DOHH2 (cell line): ENCODE results near the gene LINC00305.

Experiments used
- H3F3A ChIP-seq: fragments of 200-600 bp; sonication (generic), shearing (Covaris generic); 2 replicates; pipeline ENCODE4 v1.6.0; 2016; ENCODE audit warnings: antibody characterized with exemption, mild to moderate bottlenecking; ENCODE audit not compliant: control insufficient read depth, insufficient read depth
- H3K27ac ChIP-seq: fragments of 200-600 bp; sonication (generic); 2 replicates; pipeline ENCODE4 v1.5.1; 2014; ENCODE audit warnings: low read depth, mild to moderate bottlenecking, low read length, moderate library complexity
- H3K27me3 ChIP-seq: fragments of 200-600 bp; sonication (generic); 2 replicates; pipeline ENCODE4 v1.6.1; 2014; ENCODE audit warnings: mild to moderate bottlenecking, low read length, mixed read lengths; ENCODE audit not compliant: control insufficient read depth
- H3K36me3 ChIP-seq: fragments of 200-600 bp; sonication (generic); 2 replicates; pipeline ENCODE4 v1.6.1; 2014; ENCODE audit warnings: mild to moderate bottlenecking, low read length, moderate library complexity, mixed read lengths; ENCODE audit not compliant: control insufficient read depth
- H3K4me1 ChIP-seq: fragments of 200-600 bp; sonication (generic); 2 replicates; pipeline ENCODE4 v1.6.1; 2014; ENCODE audit warnings: mild to moderate bottlenecking, low read length, mixed read lengths; ENCODE audit not compliant: control insufficient read depth
- H3K4me2 ChIP-seq: fragments of 200-600 bp; sonication (generic); 2 replicates; pipeline ENCODE4 v1.6.0; 2014; ENCODE audit warnings: mild to moderate bottlenecking, low read length, moderate library complexity
- H3K4me3 ChIP-seq: fragments of 200-600 bp; sonication (generic); 2 replicates; pipeline ENCODE4 v1.5.1; 2014; ENCODE audit warnings: mild to moderate bottlenecking, low read length, mixed read lengths
- H3K79me2 ChIP-seq: fragments of 200-600 bp; sonication (generic); 2 replicates; pipeline ENCODE4 v1.6.1; 2014; ENCODE audit warnings: mild to moderate bottlenecking, low read length, mixed read lengths; ENCODE audit not compliant: control insufficient read depth
- H3K9me2 ChIP-seq: fragments of 200-600 bp; sonication (generic); replicated peaks from 2 replicates; pipeline ENCODE4 v1.6.1; 2014; ENCODE audit warnings: mild to moderate bottlenecking, low read length, mixed read lengths; ENCODE audit not compliant: control insufficient read depth
- H3K9me3 ChIP-seq: fragments of 200-600 bp; sonication (generic); 2 replicates; pipeline ENCODE4 v1.6.1; 2014; ENCODE audit warnings: antibody characterized with exemption, low read length, mixed read lengths; ENCODE audit not compliant: control insufficient read depth, insufficient read depth
- H4K20me1 ChIP-seq: fragments of 200-600 bp; sonication (generic); 2 replicates; pipeline ENCODE4 v1.6.0; 2014; ENCODE audit warnings: low read depth, mild to moderate bottlenecking, antibody characterized with exemption, low read length, moderate library complexity; ENCODE audit not compliant: control insufficient read depth, insufficient read depth
- EZH2phosphoT487 ChIP-seq: fragments of 200-600 bp; sonication (generic); IDR thresholded peaks from 2 replicates; pipeline ENCODE4 v1.6.1; 2017; ENCODE audit warnings: borderline replicate concordance, mild to moderate bottlenecking, antibody characterized with exemption, low read length, moderate library complexity, mixed read lengths
- TF ChIP-seq, protein P1 (sequence below): fragments of 200-600 bp; sonication (generic); IDR thresholded peaks from one replicate; pipeline ENCODE4 v1.5.1; 2014; ENCODE audit warnings: antibody characterized with exemption, mild to moderate bottlenecking, low read depth, low read length; ENCODE audit not compliant: poor library complexity, severe bottlenecking

The LINC00305 gene

DNA sequence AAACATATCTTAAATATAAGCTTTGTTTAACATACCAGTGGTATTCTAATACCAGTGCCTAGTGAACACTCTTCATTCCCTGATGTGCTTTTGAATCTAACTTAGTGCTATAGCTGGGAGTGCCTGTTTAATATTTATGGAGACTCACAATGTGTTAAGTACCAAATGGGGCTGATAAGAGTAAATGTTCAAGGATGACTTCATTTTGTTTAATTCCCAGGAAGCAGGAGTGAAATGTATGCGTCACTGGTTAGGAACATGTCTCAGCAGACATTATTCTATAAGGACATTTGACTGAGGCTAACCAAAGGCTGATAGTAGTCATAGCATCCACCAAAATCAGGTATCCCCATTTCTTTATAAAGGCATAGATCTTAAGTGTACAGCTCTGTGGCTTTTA is 31.7 kb upstream of the LINC00305 start:
- Histone ChIP-seq H3K4me1 (no peaks in the 10 kb centered on the region), H3K9me2 (no peaks in the 10 kb centered on the region), H3K79me2 (no peaks in the 10 kb centered on the region), H3K36me3 (no peaks in the 10 kb centered on the region), H3F3A (no peaks in the 10 kb centered on the region), H3K27me3 (no peaks in the 10 kb centered on the region), H3K27ac (no peak overlapping the region), H3K9me3 (no peaks in the 10 kb centered on the region), H4K20me1 (no peaks in the 10 kb centered on the region), H3K4me2 (no peak overlapping the region), H3K4me3 (no peak overlapping the region)
- no peak for TF ChIP-seq EZH2phosphoT487
- TF ChIP-seq, protein P1, sequence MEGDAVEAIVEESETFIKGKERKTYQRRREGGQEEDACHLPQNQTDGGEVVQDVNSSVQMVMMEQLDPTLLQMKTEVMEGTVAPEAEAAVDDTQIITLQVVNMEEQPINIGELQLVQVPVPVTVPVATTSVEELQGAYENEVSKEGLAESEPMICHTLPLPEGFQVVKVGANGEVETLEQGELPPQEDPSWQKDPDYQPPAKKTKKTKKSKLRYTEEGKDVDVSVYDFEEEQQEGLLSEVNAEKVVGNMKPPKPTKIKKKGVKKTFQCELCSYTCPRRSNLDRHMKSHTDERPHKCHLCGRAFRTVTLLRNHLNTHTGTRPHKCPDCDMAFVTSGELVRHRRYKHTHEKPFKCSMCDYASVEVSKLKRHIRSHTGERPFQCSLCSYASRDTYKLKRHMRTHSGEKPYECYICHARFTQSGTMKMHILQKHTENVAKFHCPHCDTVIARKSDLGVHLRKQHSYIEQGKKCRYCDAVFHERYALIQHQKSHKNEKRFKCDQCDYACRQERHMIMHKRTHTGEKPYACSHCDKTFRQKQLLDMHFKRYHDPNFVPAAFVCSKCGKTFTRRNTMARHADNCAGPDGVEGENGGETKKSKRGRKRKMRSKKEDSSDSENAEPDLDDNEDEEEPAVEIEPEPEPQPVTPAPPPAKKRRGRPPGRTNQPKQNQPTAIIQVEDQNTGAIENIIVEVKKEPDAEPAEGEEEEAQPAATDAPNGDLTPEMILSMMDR: no peak

DNA sequence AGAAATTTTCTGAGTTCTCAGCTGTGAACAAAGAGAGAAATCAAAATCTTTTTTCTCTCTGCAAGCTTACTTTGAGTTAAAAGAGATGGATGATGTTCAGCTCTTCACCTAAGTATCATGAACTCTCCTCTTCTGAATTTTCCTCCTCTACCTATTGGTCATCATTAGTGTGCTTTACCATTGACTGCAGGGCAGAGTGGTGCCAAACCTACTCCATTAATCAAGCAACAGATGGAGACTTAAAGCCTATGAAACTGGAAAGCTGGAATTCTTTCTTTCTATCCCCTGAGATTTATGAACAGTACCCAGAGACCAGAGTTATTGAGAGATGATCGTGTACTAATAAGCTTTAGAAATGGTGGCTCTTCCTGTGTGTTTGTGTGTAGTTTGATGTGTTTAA is 31.3 kb upstream of the LINC00305 start:
- Histone ChIP-seq H3K79me2 (no peaks in the 10 kb centered on the region), H3K36me3 (no peaks in the 10 kb centered on the region), H4K20me1 (no peaks in the 10 kb centered on the region), H3K4me3 (no peak overlapping the region), H3F3A (no peaks in the 10 kb centered on the region), H3K27me3 (no peaks in the 10 kb centered on the region), H3K9me2 (no peaks in the 10 kb centered on the region), H3K9me3 (no peaks in the 10 kb centered on the region), H3K27ac (no peak overlapping the region), H3K4me2 (no peak overlapping the region), H3K4me1 (no peaks in the 10 kb centered on the region)
- no peak for TF ChIP-seq EZH2phosphoT487
- TF ChIP-seq, protein P1: no peak

DNA sequence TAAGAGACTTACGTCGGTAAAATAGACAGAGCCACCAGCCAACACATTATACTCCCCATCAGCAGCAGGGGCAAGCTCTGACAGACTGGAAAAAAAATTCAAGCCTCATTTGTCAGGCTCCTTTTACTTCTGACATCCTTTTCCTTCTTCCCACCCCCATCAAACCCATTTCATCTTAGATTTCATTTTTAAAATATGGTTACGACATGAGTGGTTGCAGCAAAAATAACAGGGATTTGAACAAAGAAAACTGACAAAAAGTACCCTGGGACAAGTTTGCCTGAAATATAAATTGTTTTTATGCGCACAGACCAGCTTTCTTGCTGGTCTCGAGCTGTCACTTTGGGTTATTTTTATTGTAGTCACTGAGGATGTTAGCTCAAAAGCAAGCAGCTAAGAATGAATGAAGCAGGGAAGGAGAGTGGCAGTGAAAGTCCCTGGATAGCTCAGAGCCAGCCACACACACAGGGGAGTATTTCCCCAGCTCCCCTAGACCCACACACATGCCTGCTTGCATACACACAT is 30.7 kb upstream of the LINC00305 start:
- Histone ChIP-seq H3K36me3 (no peaks in the 10 kb centered on the region), H4K20me1 (no peaks in the 10 kb centered on the region), H3K27me3 (no peaks in the 10 kb centered on the region), H3K9me2 (no peaks in the 10 kb centered on the region), H3K4me1 (no peaks in the 10 kb centered on the region), H3K4me3 (no peak overlapping the region), H3K4me2 (no peak overlapping the region), H3K9me3 (no peaks in the 10 kb centered on the region), H3K27ac (no peak overlapping the region), H3F3A (no peaks in the 10 kb centered on the region), H3K79me2 (no peaks in the 10 kb centered on the region)
- TF ChIP-seq, protein P1: no peak
- no peak for TF ChIP-seq EZH2phosphoT487
